Panc1 (cell line): ENCODE measurements around the gene PTPN22. TPM values are rescaled to one million over a fixed set of nuclear protein-coding genes. Genes with fewer than 3 reads are reported as not detected.

Source experiments
- ATAC-seq: fragments of 200-7000 bp; cut with Tn5 transposase; 2 replicates; pipeline ENCODE4 v1.9.1; 2020; ENCODE audit warnings: mild to moderate bottlenecking, moderate library complexity
- BruUV-seq: library from RNA; stranded (reverse); fragments of 400-500 nt; replicated peaks from 2 replicates; lab custom pipeline; 2021; lab: Mats Ljungman, UMichigan
- CTCF ChIA-PET: fragments of 300-600 bp; sonication (Branson Sonifier 250); formaldehyde crosslinking; loops from one replicate; lab custom pipeline; 2022; ENCODE audit warnings: antibody characterized with exemption; lab: Charles Lee
- POLR2A ChIA-PET: fragments of 300-600 bp; sonication (Branson Sonifier 250); formaldehyde crosslinking; loops from one replicate; lab custom pipeline; 2022; ENCODE audit warnings: antibody characterized with exemption; lab: Charles Lee
- DNase-seq: peaks from one replicate; pipeline ENCODE4 v3.0.0-alpha.2; 2010; ENCODE audit warnings: low read depth, low spot score
- H3K27ac ChIP-seq: 2 replicates; pipeline ENCODE4 v1.5.1; 2011; ENCODE audit warnings: mild to moderate bottlenecking, low read length, inconsistent platforms
- H3K27me3 ChIP-seq: fragments of 200-500 bp; sonication (Bioruptor generic); 2 replicates; pipeline ENCODE4 v1.6.0; 2014; ENCODE audit warnings: low read length, inconsistent platforms; ENCODE audit not compliant: control insufficient read depth, insufficient read depth
- H3K36me3 ChIP-seq: fragments of 200-500 bp; sonication (Bioruptor generic); 2 replicates; pipeline ENCODE4 v1.5.1; 2014; ENCODE audit warnings: inconsistent platforms, mild to moderate bottlenecking, low read length, moderate library complexity; ENCODE audit not compliant: control insufficient read depth, insufficient read depth
- H3K4me1 ChIP-seq: 2 replicates; pipeline ENCODE4 v1.5.1; 2011; ENCODE audit warnings: inconsistent platforms, mild to moderate bottlenecking, low read length, moderate library complexity; ENCODE audit not compliant: control insufficient read depth, insufficient read depth
- H3K4me3 ChIP-seq, 2 experiments: 2 replicates each; pipeline ENCODE4 v1.5.1; 2011 to 2012; ENCODE audit warnings: low read depth in 2 of 2, low read length in 2 of 2, mild to moderate bottlenecking in 2 of 2, inconsistent platforms in 1 of 2, moderate library complexity in 1 of 2
- H3K9me3 ChIP-seq: fragments of 200-500 bp; sonication (Bioruptor generic); 2 replicates; pipeline ENCODE4 v1.5.1; 2014; ENCODE audit warnings: low read depth, mild to moderate bottlenecking, inconsistent platforms, low read length, moderate library complexity; ENCODE audit not compliant: control insufficient read depth, insufficient read depth
- POLR2AphosphoS5 ChIP-seq: IDR thresholded peaks from 2 replicates; pipeline ENCODE4 v1.6.1; 2012; ENCODE audit warnings: mild to moderate bottlenecking, low read depth, low read length, moderate library complexity
- SIN3A ChIP-seq: IDR thresholded peaks from 2 replicates; pipeline ENCODE4 v1.6.1; 2012; ENCODE audit warnings: low read depth, mild to moderate bottlenecking, low read length, moderate library complexity, borderline replicate concordance; ENCODE audit not compliant: insufficient read depth
- TCF7L2 ChIP-seq: IDR thresholded peaks from 2 replicates; pipeline ENCODE4 v1.6.1; 2011; ENCODE audit warnings: mild to moderate bottlenecking, low read depth, low read length, inconsistent platforms
- in situ Hi-C: cut with HindIII; loops from 2 replicates; pipeline ENCODE4 v1.10.0; 2016; ENCODE audit warnings: low sequenced_read_pairs, low pct_unique_long_range_greater_than_20kb
- intact Hi-C: fragments of 100-400 bp; cut with micrococcal nuclease; formaldehyde crosslinking; loops from one replicate; pipeline ENCODE4 v1.10.0; 2022; ENCODE audit not compliant: unreplicated experiment
- total RNA-seq: library from RNA; stranded (reverse); gene quantifications from one replicate; pipeline ENCODE4 v1.2.1, GENCODE V29; 2021; ENCODE audit not compliant: unreplicated experiment
- TF ChIP-seq, protein P1 (sequence below), 2 experiments: IDR thresholded peaks; 2 replicates each; pipeline ENCODE4 v1.6.1; 2011 to 2012; ENCODE audit warnings: low read depth in 2 of 2, control low read depth in 1 of 2, low read length in 1 of 2, mild to moderate bottlenecking in 1 of 2, moderate library complexity in 1 of 2; ENCODE audit not compliant: insufficient read depth in 1 of 2
- TF ChIP-seq, protein P2 (sequence below): fragments of 450-650 bp; IDR thresholded peaks from 2 replicates; pipeline ENCODE4 v1.5.1; 2017; ENCODE audit warnings: mild to moderate bottlenecking

The PTPN22 gene
- total RNA-seq, 1 experiment from 2014 or later = not detected

DNA sequence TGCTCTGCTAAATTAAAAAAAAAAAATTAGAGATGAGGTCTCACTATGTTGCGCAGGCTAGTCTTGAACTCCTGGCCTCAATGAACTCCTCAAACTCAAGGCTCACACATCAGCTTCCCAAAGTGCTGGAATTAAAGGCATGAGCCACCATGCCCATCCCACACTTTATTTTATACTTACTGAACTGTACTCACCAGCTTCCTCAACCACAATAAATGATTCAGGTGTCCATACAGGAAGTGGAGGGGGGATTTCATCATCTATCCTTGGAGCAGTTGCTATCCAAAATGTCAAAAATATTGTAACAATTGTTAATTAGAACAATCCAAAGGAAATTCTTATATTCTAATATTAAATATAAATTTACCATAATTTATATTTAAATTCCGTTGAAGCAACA, 36.8 kb downstream of the PTPN22 start:
- Histone ChIP-seq H3K9me3 (no peaks in the 10 kb centered on the region), H3K27ac (no peak overlapping the region), H3K4me1 (no peaks in the 10 kb centered on the region), H3K36me3 (no peaks in the 10 kb centered on the region), H3K4me3 (no peak overlapping the region), H3K27me3 (no peaks in the 10 kb centered on the region)
- no peak for TF ChIP-seq SIN3A
- no peak for TF ChIP-seq POLR2AphosphoS5
- ChIA-PET CTCF (interaction anchor here (0.7 kb wide), 1 partner anchor 447 kb away, joined by 3 read pairs; no protein-coding TSS in a partner anchor), POLR2A (no interaction called here)
- in situ Hi-C loops = no loop called here
- DNase-seq (no peak), ATAC-seq (no peak)
- BruUV-seq = no TSS peak
- intact Hi-C loops = loop anchor here (10.0 kb wide), 1 partner anchor 70 kb away; the partner anchor contains the start of genes AP4B1 and DCLRE1B

DNA sequence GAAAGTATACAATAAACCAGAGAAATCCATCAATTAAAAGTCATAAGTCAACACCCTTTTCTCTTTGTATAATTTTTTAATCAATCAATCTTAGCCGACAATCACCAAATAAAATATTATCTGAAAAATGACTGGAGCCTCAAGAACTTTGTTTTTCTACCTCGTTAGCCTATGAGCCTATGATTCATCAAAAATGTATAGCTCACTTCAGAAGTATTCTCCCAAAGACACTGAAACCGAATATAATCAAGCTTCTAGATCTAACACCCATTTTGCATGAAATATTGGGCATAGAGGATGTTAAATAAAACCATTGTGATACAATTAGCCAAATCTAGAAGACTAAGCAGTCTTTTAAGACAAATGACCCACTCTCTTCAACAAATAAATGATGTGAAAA, 41.5 kb downstream of the PTPN22 start:
- TF ChIP-seq, protein P1, sequence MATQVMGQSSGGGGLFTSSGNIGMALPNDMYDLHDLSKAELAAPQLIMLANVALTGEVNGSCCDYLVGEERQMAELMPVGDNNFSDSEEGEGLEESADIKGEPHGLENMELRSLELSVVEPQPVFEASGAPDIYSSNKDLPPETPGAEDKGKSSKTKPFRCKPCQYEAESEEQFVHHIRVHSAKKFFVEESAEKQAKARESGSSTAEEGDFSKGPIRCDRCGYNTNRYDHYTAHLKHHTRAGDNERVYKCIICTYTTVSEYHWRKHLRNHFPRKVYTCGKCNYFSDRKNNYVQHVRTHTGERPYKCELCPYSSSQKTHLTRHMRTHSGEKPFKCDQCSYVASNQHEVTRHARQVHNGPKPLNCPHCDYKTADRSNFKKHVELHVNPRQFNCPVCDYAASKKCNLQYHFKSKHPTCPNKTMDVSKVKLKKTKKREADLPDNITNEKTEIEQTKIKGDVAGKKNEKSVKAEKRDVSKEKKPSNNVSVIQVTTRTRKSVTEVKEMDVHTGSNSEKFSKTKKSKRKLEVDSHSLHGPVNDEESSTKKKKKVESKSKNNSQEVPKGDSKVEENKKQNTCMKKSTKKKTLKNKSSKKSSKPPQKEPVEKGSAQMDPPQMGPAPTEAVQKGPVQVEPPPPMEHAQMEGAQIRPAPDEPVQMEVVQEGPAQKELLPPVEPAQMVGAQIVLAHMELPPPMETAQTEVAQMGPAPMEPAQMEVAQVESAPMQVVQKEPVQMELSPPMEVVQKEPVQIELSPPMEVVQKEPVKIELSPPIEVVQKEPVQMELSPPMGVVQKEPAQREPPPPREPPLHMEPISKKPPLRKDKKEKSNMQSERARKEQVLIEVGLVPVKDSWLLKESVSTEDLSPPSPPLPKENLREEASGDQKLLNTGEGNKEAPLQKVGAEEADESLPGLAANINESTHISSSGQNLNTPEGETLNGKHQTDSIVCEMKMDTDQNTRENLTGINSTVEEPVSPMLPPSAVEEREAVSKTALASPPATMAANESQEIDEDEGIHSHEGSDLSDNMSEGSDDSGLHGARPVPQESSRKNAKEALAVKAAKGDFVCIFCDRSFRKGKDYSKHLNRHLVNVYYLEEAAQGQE (IDR thresholded peaks at IDR 0.05; ENCODE audit: insufficient read depth in 1 of 2, low read depth in 2 of 2, low read length in 1 of 2) = no peak
- TF ChIP-seq POLR2AphosphoS5 (no peak), SIN3A (no peak), TCF7L2 (no peak)
- TF ChIP-seq, protein P2, sequence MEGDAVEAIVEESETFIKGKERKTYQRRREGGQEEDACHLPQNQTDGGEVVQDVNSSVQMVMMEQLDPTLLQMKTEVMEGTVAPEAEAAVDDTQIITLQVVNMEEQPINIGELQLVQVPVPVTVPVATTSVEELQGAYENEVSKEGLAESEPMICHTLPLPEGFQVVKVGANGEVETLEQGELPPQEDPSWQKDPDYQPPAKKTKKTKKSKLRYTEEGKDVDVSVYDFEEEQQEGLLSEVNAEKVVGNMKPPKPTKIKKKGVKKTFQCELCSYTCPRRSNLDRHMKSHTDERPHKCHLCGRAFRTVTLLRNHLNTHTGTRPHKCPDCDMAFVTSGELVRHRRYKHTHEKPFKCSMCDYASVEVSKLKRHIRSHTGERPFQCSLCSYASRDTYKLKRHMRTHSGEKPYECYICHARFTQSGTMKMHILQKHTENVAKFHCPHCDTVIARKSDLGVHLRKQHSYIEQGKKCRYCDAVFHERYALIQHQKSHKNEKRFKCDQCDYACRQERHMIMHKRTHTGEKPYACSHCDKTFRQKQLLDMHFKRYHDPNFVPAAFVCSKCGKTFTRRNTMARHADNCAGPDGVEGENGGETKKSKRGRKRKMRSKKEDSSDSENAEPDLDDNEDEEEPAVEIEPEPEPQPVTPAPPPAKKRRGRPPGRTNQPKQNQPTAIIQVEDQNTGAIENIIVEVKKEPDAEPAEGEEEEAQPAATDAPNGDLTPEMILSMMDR = no peak
- Histone ChIP-seq H3K27ac (no peak overlapping the region), H3K27me3 (no peaks in the 10 kb centered on the region), H3K36me3 (no peaks in the 10 kb centered on the region), H3K4me3 (no peak overlapping the region), H3K9me3 (no peaks in the 10 kb centered on the region), H3K4me1 (no peaks in the 10 kb centered on the region)
- ChIA-PET CTCF (no interaction called here), POLR2A (no interaction called here)
- intact Hi-C loops (loop anchor here (10.0 kb wide), 1 partner anchor 75 kb away; the partner anchor contains the start of genes AP4B1 and DCLRE1B), in situ Hi-C loops (no loop called here)
- no peak for ATAC-seq
- BruUV-seq = no TSS peak
- no peak for DNase-seq

DNA sequence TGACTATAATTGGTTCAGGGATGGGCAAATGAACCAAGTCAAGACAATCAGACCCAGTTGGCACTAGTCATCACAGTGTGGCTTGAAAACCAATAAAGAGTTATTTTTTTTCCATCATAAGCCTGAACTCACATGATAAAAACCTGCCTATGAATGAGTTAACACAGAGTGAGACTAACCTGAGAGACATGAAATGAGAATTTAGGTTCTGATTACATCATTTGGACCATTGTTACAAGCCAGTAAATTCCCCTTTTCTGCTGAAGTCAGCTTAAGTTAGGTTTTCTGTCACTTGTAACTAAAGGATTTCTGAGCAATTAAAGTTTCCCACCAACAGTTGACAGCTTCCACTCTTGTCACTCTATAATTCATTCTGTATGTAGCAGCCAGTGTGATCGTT, 49.6 kb downstream of the PTPN22 start:
- no TSS peak for BruUV-seq
- ATAC-seq (no peak), DNase-seq (no peak)
- TF ChIP-seq TCF7L2 = no peak
- TF ChIP-seq, protein P2 = no peak
- TF ChIP-seq, protein P1 (IDR thresholded peaks at IDR 0.05; ENCODE audit: insufficient read depth in 1 of 2, low read depth in 2 of 2, low read length in 1 of 2) = no peak
- TF ChIP-seq POLR2AphosphoS5 = no peak
- no peak for TF ChIP-seq SIN3A
- no peak overlapping the region for H3K4me3 ChIP-seq
- ChIA-PET POLR2A (no interaction called here), CTCF (no interaction called here)
- no peaks in the 10 kb centered on the region for H3K9me3 ChIP-seq
- intact Hi-C loops = no loop called here
- H3K27me3 ChIP-seq = no peaks in the 10 kb centered on the region
- no peaks in the 10 kb centered on the region for H3K36me3 ChIP-seq
- H3K27ac ChIP-seq = no peak overlapping the region
- in situ Hi-C loops = no loop called here
- no peaks in the 10 kb centered on the region for H3K4me1 ChIP-seq
